Stimulated activated CD8-positive, alpha-beta memory T cell treated with anti-CD3 and anti-CD28 coated beads, Interleukin-2, amount 100 ng/mL, for 48 hours (primary cell): ENCODE data around the gene PTH1R.

Experiments used
- DNase-seq, 2 donors: peaks; one replicate each; pipeline ENCODE4 v3.0.0-alpha.2; 2020; ENCODE audit warnings: low read depth in 2 of 2

Gene PTH1R

GRCh38 chr3:46930166-46930944, 52.8 kb downstream of the PTH1R start:
- DNase-seq, result no peak

GRCh38 chr3:46930945-46931403, 53.5 kb downstream of the PTH1R start:
- no peak for DNase-seq

- DNase-seq, result no peak
Observed at GRCh38 chr3:46931631-46932331, 54.3 kb downstream of the PTH1R start.

- no peak for DNase-seq
Observed at GRCh38 chr3:46932455-46933225, 55.1 kb downstream of the PTH1R start.

- DNase-seq, result no peak
Observed at GRCh38 chr3:46933261-46933660, 55.7 kb downstream of the PTH1R start.

GRCh38 chr3:46934072-46934471, 56.6 kb downstream of the PTH1R start:
- no peak for DNase-seq

GRCh38 chr3:46934498-46935167, 57.1 kb downstream of the PTH1R start:
- DNase-seq, result no peak

- DNase-seq, result no peak
Observed at GRCh38 chr3:46935168-46935858, 57.8 kb downstream of the PTH1R start.

GRCh38 chr3:46935989-46936558, 58.6 kb downstream of the PTH1R start:
- DNase-seq, result no peak

- no peak for DNase-seq
Observed at GRCh38 chr3:46936733-46937250, 59.3 kb downstream of the PTH1R start.

- DNase-seq, result no peak
Observed at GRCh38 chr3:46938118-46938517, 60.6 kb downstream of the PTH1R start.

GRCh38 chr3:46939578-46940445, 62.3 kb downstream of the PTH1R start:
- no peak for DNase-seq

- DNase-seq, result no peak
Observed at GRCh38 chr3:46942076-46942475, 64.6 kb downstream of the PTH1R start.

GRCh38 chr3:46942481-46943236, 65.1 kb downstream of the PTH1R start:
- DNase-seq, result no peak

- no peak for DNase-seq
Observed at GRCh38 chr3:46943237-46944187, 66.0 kb downstream of the PTH1R start.

GRCh38 chr3:46944191-46944590, 66.7 kb downstream of the PTH1R start:
- no peak for DNase-seq

GRCh38 chr3:46946416-46946815, 68.9 kb downstream of the PTH1R start:
- DNase-seq, result no peak
